Fibroblast of lung (primary cell): Measurements from ENCODE around the gene KLHL21. TPM values are rescaled to one million over a fixed set of nuclear protein-coding genes. Genes with fewer than 3 reads are reported as not detected.
A peak's percentile ranks its signal among the peaks of the same experiment; 100 is the strongest.

Source experiments
- DNase-seq, 2 donors: peaks; one replicate each; pipeline versions ENCODE4 v3.0.0 to v3.0.0-alpha.2; 2010; ENCODE audit warnings: low read depth in 2 of 2
- H2AFZ ChIP-seq: 2 replicates; pipeline ENCODE4 v1.5.1; 2012; ENCODE audit warnings: low read length, control low read depth, inconsistent platforms
- H3K27ac ChIP-seq: 2 replicates; pipeline ENCODE4 v1.5.1; 2011; ENCODE audit warnings: low read length, control low read depth; ENCODE audit not compliant: insufficient read depth
- H3K27me3 ChIP-seq: 2 replicates; pipeline ENCODE4 v1.5.1; 2011; ENCODE audit warnings: mild to moderate bottlenecking, low read length; ENCODE audit not compliant: control insufficient read depth, insufficient read depth
- H3K36me3 ChIP-seq: 2 replicates; pipeline ENCODE4 v1.5.1; 2011; ENCODE audit warnings: low read length; ENCODE audit not compliant: control insufficient read depth, insufficient read depth
- H3K4me1 ChIP-seq: 2 replicates; pipeline ENCODE4 v1.5.1; 2011; ENCODE audit warnings: low read length; ENCODE audit not compliant: control insufficient read depth, insufficient read depth; ENCODE audit errors: extremely low read depth
- H3K4me2 ChIP-seq: 2 replicates; pipeline ENCODE4 v1.5.1; 2011; ENCODE audit warnings: low read length, control low read depth; ENCODE audit not compliant: insufficient read depth; ENCODE audit errors: extremely low read depth
- H3K4me3 ChIP-seq, 4 experiments: fragments of 200-600 bp in 1 of 4; sonication (generic) in 1 of 4; replicated peaks in 1 of 4; 2 replicates each; pipeline ENCODE4 v1.5.1; 2011 to 2016; ENCODE audit warnings: low read length in 4 of 4, low read depth in 3 of 4, mild to moderate bottlenecking in 3 of 4, control low read depth in 2 of 4, inconsistent platforms in 1 of 4, mixed read lengths in 1 of 4; ENCODE audit not compliant: insufficient read depth in 1 of 4; ENCODE audit errors: control extremely low read depth in 1 of 4
- H3K79me2 ChIP-seq: 2 replicates; pipeline ENCODE4 v1.5.1; 2012; ENCODE audit warnings: mild to moderate bottlenecking, low read length, inconsistent platforms; ENCODE audit not compliant: control insufficient read depth, insufficient read depth
- H3K9ac ChIP-seq: 2 replicates; pipeline ENCODE4 v1.5.1; 2011; ENCODE audit warnings: mild to moderate bottlenecking, low read length, control low read depth; ENCODE audit not compliant: insufficient read depth
- H3K9me3 ChIP-seq: 2 replicates; pipeline ENCODE4 v1.5.1; 2012; ENCODE audit warnings: low read depth, low read length; ENCODE audit not compliant: control insufficient read depth, insufficient read depth
- H4K20me1 ChIP-seq: 2 replicates; pipeline ENCODE4 v1.5.1; 2011; ENCODE audit warnings: low read length; ENCODE audit not compliant: control insufficient read depth, insufficient read depth; ENCODE audit errors: extremely low read depth
- EZH2 ChIP-seq: IDR thresholded peaks from 2 replicates; pipeline ENCODE4 v1.5.1; 2012; ENCODE audit warnings: low read length, control low read depth, mild to moderate bottlenecking; ENCODE audit errors: missing control alignments
- polyA plus RNA-seq, 2 donors: library from polyadenylated mRNA; depleted of rRNA in 1 of 2; stranded (reverse) in 1 of 2; unstranded in 1 of 2; fragments of >200 nt; gene quantifications; 2 replicates each; pipeline ENCODE4 v1.2.1, GENCODE V29; 2011 to 2012; ENCODE audit warnings: missing spikeins in 1 of 2
- total RNA-seq: library from RNA; depleted of rRNA; stranded (reverse); fragments of >200 nt; gene quantifications from 2 replicates; pipeline ENCODE4 v1.2.1, GENCODE V29; 2014
- TF ChIP-seq, protein P1 (sequence below), 2 donors: IDR thresholded peaks in 1 of 2; conservative IDR thresholded peaks in 1 of 2; 1 replicate in 1 of 2; 2 replicates in 1 of 2; pipeline ENCODE4 v1.5.1; 2011 to 2012; ENCODE audit warnings: low read length in 2 of 2, control low read depth in 1 of 2, inconsistent platforms in 1 of 2, low read depth in 1 of 2, mild to moderate bottlenecking in 1 of 2

KLHL21 gene
- total and polyA plus RNA-seq, 2 donors (not counting 1 experiment from before 2014, with no cell fraction given) = 11.7 to 44.9 TPM

DNA sequence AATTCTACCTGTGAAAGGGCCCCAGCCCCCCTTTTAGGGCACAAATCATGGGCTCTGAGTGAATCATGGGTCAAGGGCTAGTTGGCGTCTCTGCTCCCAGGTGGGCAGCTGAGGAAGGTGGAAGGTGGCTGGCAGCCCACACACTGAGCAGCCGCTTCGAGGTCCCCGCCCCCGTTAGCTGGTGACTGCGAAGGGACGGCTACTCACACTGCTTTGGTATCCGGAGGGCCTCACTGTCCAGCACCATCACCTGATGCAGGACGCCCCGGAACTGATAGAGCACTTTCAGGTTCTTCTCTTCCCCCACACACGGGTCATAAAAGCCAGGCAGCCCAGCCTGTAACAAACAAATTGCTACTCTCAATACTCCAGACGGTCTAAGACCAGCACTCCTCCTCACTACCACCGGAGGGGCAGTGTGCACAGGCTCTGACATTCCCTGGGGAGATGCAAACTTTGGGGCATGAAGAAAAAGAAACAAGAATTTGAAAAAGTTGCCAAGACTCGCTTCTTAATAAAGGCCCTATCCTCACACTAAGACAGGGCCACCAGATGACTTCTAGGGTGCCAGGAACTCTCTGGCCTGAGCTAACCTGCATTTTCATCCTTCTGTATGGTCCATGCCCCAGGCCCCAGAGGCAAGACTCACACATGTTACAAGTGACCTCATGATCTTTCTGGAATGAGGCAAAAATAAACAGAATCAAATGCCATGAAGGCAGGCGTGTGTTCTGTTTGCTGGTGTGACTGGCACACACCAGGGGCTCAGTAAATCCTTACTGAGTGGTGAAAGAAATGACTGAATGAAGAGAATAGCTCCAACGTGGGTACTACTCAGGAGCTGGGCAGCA lies 33.5 kb upstream of the KLHL21 start:
- DNase-seq = no peak
- H3K79me2 ChIP-seq = no peaks in the 10 kb centered on the region
- no peak overlapping the region for H3K4me2 ChIP-seq
- no peak overlapping the region for H3K4me3 ChIP-seq
- TF ChIP-seq EZH2 = no peak
- TF ChIP-seq, protein P1, sequence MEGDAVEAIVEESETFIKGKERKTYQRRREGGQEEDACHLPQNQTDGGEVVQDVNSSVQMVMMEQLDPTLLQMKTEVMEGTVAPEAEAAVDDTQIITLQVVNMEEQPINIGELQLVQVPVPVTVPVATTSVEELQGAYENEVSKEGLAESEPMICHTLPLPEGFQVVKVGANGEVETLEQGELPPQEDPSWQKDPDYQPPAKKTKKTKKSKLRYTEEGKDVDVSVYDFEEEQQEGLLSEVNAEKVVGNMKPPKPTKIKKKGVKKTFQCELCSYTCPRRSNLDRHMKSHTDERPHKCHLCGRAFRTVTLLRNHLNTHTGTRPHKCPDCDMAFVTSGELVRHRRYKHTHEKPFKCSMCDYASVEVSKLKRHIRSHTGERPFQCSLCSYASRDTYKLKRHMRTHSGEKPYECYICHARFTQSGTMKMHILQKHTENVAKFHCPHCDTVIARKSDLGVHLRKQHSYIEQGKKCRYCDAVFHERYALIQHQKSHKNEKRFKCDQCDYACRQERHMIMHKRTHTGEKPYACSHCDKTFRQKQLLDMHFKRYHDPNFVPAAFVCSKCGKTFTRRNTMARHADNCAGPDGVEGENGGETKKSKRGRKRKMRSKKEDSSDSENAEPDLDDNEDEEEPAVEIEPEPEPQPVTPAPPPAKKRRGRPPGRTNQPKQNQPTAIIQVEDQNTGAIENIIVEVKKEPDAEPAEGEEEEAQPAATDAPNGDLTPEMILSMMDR (conservative IDR thresholded peaks at IDR 0.05 in 1 of 2, IDR thresholded peaks at IDR 0.05 in 1 of 2; ENCODE audit: low read depth in 1 of 2, low read length in 2 of 2) = no peak
- H3K27ac ChIP-seq = no peak overlapping the region
- peaks cover 29% of the 10 kb centered on the region for H3K36me3 ChIP-seq
- H2AFZ ChIP-seq = no peak overlapping the region
- H3K27me3 ChIP-seq = no peaks in the 10 kb centered on the region
- peaks cover 8% of the 10 kb centered on the region for H3K4me1 ChIP-seq
- H4K20me1 ChIP-seq = no peaks in the 10 kb centered on the region
- no peaks in the 10 kb centered on the region for H3K9me3 ChIP-seq
- H3K9ac ChIP-seq = no peak overlapping the region

DNA sequence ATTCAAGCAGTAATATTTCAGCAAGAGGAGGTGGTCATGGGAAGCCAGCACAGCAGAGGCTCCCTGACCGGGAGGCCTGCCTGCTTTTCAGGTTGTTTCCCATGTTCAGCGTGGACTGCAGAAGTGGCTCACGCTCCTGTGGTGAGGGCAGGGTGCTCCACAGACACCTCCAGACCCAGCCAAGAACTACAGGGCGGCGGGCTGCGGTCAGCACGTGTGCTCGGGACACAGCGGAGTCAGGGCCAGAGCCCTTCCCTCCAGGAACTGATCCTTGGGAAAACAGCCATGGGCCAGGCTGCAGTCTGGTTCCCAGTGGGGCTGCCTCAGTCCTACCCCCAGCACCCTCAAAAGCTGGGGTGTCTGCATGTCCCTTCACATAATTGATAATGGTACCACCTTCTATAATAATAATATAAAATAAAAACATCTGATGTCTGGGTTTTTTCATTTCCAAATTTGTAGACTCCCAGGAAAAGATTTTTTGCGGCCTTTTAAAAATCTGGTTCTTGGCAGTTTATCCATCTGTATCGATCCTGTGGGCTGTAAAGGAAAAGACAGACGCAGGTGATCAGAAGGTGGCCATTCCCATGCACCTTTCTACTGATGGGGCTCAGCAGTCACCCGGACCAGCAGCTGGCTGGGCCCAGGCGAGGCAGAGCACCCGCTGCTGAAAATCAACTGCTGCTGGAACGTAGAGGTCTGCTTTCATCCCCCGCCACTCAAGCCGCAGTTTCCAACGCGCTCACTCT lies 32.7 kb upstream of the KLHL21 start:
- H3K36me3 ChIP-seq = peaks cover 29% of the 10 kb centered on the region
- peaks cover 8% of the 10 kb centered on the region for H3K4me1 ChIP-seq
- H3K27me3 ChIP-seq = no peaks in the 10 kb centered on the region
- no peaks in the 10 kb centered on the region for H4K20me1 ChIP-seq
- H3K27ac ChIP-seq = no peak overlapping the region
- H3K9ac ChIP-seq = no peak overlapping the region
- no peaks in the 10 kb centered on the region for H3K79me2 ChIP-seq
- no peak for DNase-seq
- H2AFZ ChIP-seq = no peak overlapping the region
- no peak overlapping the region for H3K4me3 ChIP-seq
- no peaks in the 10 kb centered on the region for H3K9me3 ChIP-seq
- TF ChIP-seq, protein P1 (conservative IDR thresholded peaks at IDR 0.05 in 1 of 2, IDR thresholded peaks at IDR 0.05 in 1 of 2; ENCODE audit: low read depth in 1 of 2, low read length in 2 of 2) = no peak
- TF ChIP-seq EZH2 = no peak
- no peak overlapping the region for H3K4me2 ChIP-seq

DNA sequence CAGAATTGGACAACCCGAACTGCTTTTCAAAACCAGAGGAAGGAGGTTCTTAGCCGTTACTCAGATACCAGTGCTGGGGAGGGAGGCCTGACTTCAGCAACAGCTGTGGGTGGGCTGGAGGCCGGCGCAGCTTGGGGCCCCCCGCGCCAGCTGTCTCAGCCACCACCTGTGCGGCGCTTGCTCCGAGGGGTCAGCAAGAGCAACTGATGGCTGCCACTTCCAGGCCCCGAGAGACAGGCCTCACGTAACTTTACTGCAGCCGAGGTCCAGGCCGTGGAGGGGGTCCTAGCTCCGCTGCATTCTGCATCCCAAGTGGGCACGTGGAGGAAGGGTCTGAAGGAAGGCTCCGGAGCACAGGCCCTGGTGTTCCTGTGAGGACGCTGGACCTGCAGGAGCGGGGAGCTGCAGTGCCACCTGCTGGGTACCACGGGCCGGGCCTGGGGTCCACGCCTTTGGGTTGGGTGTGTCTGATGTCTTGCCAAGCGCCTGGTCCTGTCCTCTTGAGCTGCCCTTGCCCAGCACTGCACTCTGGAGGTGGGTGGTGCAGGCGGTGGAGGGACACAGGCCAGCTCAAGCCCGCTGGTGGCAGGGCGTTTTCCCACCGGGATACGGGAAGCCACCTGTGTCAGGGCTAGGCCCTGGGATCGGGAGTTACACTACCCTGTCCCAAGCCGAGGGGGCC lies 31.8 kb upstream of the KLHL21 start:
- Histone ChIP-seq H3K4me1 (peaks cover 8% of the 10 kb centered on the region), H3K4me2 (no peak overlapping the region), H3K9ac (no peak overlapping the region), H3K36me3 (peaks cover 27% of the 10 kb centered on the region), H3K79me2 (no peaks in the 10 kb centered on the region), H4K20me1 (no peaks in the 10 kb centered on the region), H2AFZ (no peak overlapping the region), H3K4me3 (no peak overlapping the region), H3K27me3 (no peaks in the 10 kb centered on the region), H3K9me3 (no peaks in the 10 kb centered on the region), H3K27ac (no peak overlapping the region)
- peak; percentile 36 to 42 for DNase-seq
- no peak for TF ChIP-seq EZH2
- TF ChIP-seq, protein P1 (conservative IDR thresholded peaks at IDR 0.05 in 1 of 2, IDR thresholded peaks at IDR 0.05 in 1 of 2; ENCODE audit: low read depth in 1 of 2, low read length in 2 of 2) = peak; percentile 30 to 43
